ENCODE measurements around the gene CBR4.

The CBR4 gene

GRCh38 chr4:169030562-169030982 lies 20.5 kb upstream of the CBR4 start:
- peak overlapping the region; percentile 38 for H3K4me3 ChIP-seq (ENCODE audit: low read depth, low read length)
- no peaks in the 10 kb centered on the region for H3K36me3 ChIP-seq
- DNase-seq, result peak; percentile 39
- H3K27me3 ChIP-seq, result no peaks in the 10 kb centered on the region
- peaks cover 5% of the 10 kb centered on the region for H3K4me1 ChIP-seq
- no peaks in the 10 kb centered on the region for H3K9me3 ChIP-seq
- TF ChIP-seq, protein P1, sequence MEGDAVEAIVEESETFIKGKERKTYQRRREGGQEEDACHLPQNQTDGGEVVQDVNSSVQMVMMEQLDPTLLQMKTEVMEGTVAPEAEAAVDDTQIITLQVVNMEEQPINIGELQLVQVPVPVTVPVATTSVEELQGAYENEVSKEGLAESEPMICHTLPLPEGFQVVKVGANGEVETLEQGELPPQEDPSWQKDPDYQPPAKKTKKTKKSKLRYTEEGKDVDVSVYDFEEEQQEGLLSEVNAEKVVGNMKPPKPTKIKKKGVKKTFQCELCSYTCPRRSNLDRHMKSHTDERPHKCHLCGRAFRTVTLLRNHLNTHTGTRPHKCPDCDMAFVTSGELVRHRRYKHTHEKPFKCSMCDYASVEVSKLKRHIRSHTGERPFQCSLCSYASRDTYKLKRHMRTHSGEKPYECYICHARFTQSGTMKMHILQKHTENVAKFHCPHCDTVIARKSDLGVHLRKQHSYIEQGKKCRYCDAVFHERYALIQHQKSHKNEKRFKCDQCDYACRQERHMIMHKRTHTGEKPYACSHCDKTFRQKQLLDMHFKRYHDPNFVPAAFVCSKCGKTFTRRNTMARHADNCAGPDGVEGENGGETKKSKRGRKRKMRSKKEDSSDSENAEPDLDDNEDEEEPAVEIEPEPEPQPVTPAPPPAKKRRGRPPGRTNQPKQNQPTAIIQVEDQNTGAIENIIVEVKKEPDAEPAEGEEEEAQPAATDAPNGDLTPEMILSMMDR (IDR thresholded peaks at IDR 0.05; ENCODE audit: low read depth, low read length), result no peak

DNA sequence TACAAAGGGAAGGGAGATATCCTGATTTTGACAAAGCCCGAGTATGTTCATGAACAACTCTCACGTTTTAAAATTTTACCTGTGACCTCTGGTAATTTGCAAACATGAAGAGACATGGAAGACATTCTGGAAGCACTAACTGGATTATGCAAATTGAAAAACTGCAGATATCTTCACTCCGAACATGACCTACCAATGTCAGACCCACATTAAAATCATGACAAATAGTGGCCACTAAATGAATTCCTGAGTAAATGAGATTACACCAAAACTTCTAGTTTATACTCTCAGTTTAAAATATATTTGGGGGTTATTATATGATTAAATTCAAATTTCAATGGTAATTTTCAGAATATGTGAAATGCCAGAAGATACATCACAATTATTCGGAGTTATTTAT lies 19.9 kb upstream of the CBR4 start:
- TF ChIP-seq, protein P1 (IDR thresholded peaks at IDR 0.05; ENCODE audit: low read depth, low read length), result no peak
- no peak for DNase-seq

DNA sequence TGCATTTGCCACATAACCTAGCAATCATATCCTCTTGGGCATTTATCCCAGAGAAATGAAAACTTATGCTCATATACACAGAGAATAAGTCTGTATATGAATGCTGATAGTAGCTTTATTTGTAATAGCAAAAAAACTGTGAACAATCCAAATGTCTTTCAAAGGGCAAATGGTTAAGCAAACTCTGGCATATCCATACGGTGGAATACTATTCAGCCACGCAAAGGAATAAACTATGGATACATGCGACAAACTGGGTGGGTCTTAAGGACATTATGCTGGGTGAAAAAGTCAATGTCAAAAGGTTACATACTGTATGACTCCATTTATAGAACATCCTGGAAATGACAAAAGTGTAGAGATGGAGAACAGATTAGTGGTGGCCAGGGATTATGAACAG lies 17.6 kb upstream of the CBR4 start:
- TF ChIP-seq, protein P1 (IDR thresholded peaks at IDR 0.05; ENCODE audit: low read depth, low read length), result no peak
- Histone ChIP-seq H3K36me3 (no peaks in the 10 kb centered on the region), H3K27me3 (no peaks in the 10 kb centered on the region), H3K9me3 (no peaks in the 10 kb centered on the region), H3K4me3 (ENCODE audit: low read depth, low read length) (no peak overlapping the region), H3K4me1 (peaks cover 16% of the 10 kb centered on the region)
- DNase-seq, result no peak

More for the DNA sequence above, 19.9 kb upstream of the CBR4 start:
- Histone ChIP-seq H3K36me3 (no peaks in the 10 kb centered on the region), H3K9me3 (no peaks in the 10 kb centered on the region), H3K4me3 (ENCODE audit: low read depth, low read length) (peak overlapping the region; percentile 38), H3K27me3 (no peaks in the 10 kb centered on the region), H3K4me1 (peaks cover 11% of the 10 kb centered on the region)

- no peak overlapping the region for H3K4me3 ChIP-seq (ENCODE audit: low read depth, low read length)
- H3K4me1 ChIP-seq, result peaks cover 16% of the 10 kb centered on the region
- no peaks in the 10 kb centered on the region for H3K9me3 ChIP-seq
- H3K36me3 ChIP-seq, result no peaks in the 10 kb centered on the region
- H3K27me3 ChIP-seq, result no peaks in the 10 kb centered on the region
- TF ChIP-seq, protein P1 (IDR thresholded peaks at IDR 0.05; ENCODE audit: low read depth, low read length), result no peak
- no peak for DNase-seq
Observed at GRCh38 chr4:169025184-169025583, 15.1 kb upstream of the CBR4 start.

- no peaks in the 10 kb centered on the region for H3K27me3 ChIP-seq
- TF ChIP-seq, protein P1 (IDR thresholded peaks at IDR 0.05; ENCODE audit: low read depth, low read length), result peak; percentile 78
- H3K4me3 ChIP-seq (ENCODE audit: low read depth, low read length), result no peak overlapping the region
- peaks cover 16% of the 10 kb centered on the region for H3K4me1 ChIP-seq
- peak; percentile 35 for DNase-seq
- no peaks in the 10 kb centered on the region for H3K36me3 ChIP-seq
- H3K9me3 ChIP-seq, result no peaks in the 10 kb centered on the region
Observed at GRCh38 chr4:169024762-169025161, 14.7 kb upstream of the CBR4 start.

GRCh38 chr4:169018406-169018805 lies 8.4 kb upstream of the CBR4 start:
- TF ChIP-seq, protein P1 (IDR thresholded peaks at IDR 0.05; ENCODE audit: low read depth, low read length), result no peak
- no peak for DNase-seq
- Histone ChIP-seq H3K36me3 (no peaks in the 10 kb centered on the region), H3K4me3 (ENCODE audit: low read depth, low read length) (no peak overlapping the region), H3K27me3 (no peaks in the 10 kb centered on the region), H3K4me1 (peaks cover 38% of the 10 kb centered on the region), H3K9me3 (no peaks in the 10 kb centered on the region)

All from BE2C (cell line).